Thyroid gland (tissue), 4 donors: ENCODE measurements around the gene OLA1.

Source experiments
- CTCF ChIP-seq, 6 experiments: fragments of 200-600 bp in 3 of 6; fragments of 450-650 bp in 3 of 6; sonication (generic) in 3 of 6; IDR thresholded peaks; one replicate each; pipeline ENCODE4 v1.5.1; 2016 to 2019; ENCODE audit warnings: antibody characterized with exemption in 6 of 6, mild to moderate bottlenecking in 2 of 6, inconsistent platforms in 1 of 6, moderate library complexity in 1 of 6
- POLR2A ChIP-seq, 2 donors: fragments of 450-650 bp; IDR thresholded peaks; one replicate each; pipeline ENCODE4 v1.6.1; 2017; ENCODE audit warnings: antibody characterized with exemption in 2 of 2, mild to moderate bottlenecking in 2 of 2, moderate library complexity in 1 of 2

- no peak for TF ChIP-seq CTCF (IDR thresholded peaks at IDR 0.05)
- TF ChIP-seq POLR2A (IDR thresholded peaks at IDR 0.05) = no peak
Measured at GRCh38 chr2:174172802-174173355, 75.5 kb downstream of the OLA1 start.
